NCI-H2171 treated with DMSO at 0.1 percent for 48 hours (cell line): ENCODE measurements around the gene GNAI2.

ENCODE experiments used
- DNase-seq: peaks from one replicate; lab custom pipeline; 2025; lab: John Stamatoyannopoulos, UW

The GNAI2 gene

GRCh38 chr3:50297896-50298725 lies 62.1 kb downstream of the GNAI2 start:
- DNase-seq = no peak

GRCh38 chr3:50298836-50299637 lies 63.0 kb downstream of the GNAI2 start, which contains the start of the genes HYAL3 and NAA80:
TSS of gene HYAL3 (minus strand) at chr3:50299405. CDS start at chr3:50295602, 3,803 bp downstream.
TSS of gene NAA80 (minus strand) at chr3:50299405. CDS start at chr3:50297463, 1,942 bp downstream.
- DNase-seq = peak; percentile 93

- DNase-seq = no peak
Measured at GRCh38 chr3:50299638-50299928, 63.6 kb downstream of the GNAI2 start.

- peak; percentile 13 for DNase-seq
Measured at GRCh38 chr3:50299929-50300680, 64.1 kb downstream of the GNAI2 start.

GRCh38 chr3:50300681-50301254 lies 64.8 kb downstream of the GNAI2 start:
- DNase-seq = no peak

GRCh38 chr3:50302095-50303012 lies 66.3 kb downstream of the GNAI2 start:
- no peak for DNase-seq

GRCh38 chr3:50303013-50303815 lies 67.2 kb downstream of the GNAI2 start, which contains the start of gene HYAL1:
TSS of gene HYAL1 (minus strand) at chr3:50303574. CDS start at chr3:50302956, 618 bp downstream.
- no peak for DNase-seq

- no peak for DNase-seq
Measured at GRCh38 chr3:50304601-50305000, 68.6 kb downstream of the GNAI2 start.
